Measurements from ENCODE around the gene PAFAH1B1.

Gene PAFAH1B1

DNA sequence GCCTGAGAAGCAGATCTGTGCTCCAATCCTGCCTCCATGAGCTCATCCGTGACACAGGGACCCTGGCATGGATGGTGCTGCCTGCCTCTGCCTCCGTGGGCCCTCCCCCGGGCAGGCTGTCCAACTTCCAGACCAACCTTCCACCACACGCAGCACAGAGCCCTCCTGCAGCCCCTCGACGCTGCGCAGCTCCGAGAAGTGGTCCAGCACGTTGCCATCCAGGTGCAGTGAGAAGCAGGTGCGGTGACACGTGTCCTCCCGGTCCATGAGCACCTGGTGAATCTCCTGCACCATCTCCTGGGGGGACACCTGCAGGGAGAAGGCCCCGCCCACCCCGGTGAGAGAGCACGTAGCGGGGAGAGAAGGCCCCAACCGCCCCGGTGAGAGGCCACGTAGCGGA is 109.7 kb downstream of the PAFAH1B1 start:
- no peak for DNase-seq (ENCODE audit: low read depth in 2 of 2)

DNA sequence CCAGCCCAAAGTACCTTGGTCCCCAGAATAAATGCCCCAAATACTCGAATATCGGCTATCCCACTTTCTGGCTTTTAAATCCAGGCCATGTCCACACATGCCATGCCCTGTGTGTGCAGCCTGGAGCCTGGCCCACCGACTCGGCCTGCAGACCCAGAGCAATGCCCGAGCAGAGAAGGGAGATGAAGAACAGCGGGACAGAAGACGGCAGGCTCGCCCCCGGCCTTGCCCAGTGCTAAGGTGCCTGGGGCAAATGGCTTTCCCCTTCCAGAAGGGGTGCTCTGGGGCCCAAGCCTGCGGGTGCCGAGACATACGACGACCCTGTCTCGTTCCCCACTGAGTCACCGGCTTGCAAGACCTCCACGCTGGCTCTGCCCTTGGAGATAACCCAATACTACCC is 110.2 kb downstream of the PAFAH1B1 start:
- DNase-seq (ENCODE audit: low read depth in 2 of 2): no peak

DNA sequence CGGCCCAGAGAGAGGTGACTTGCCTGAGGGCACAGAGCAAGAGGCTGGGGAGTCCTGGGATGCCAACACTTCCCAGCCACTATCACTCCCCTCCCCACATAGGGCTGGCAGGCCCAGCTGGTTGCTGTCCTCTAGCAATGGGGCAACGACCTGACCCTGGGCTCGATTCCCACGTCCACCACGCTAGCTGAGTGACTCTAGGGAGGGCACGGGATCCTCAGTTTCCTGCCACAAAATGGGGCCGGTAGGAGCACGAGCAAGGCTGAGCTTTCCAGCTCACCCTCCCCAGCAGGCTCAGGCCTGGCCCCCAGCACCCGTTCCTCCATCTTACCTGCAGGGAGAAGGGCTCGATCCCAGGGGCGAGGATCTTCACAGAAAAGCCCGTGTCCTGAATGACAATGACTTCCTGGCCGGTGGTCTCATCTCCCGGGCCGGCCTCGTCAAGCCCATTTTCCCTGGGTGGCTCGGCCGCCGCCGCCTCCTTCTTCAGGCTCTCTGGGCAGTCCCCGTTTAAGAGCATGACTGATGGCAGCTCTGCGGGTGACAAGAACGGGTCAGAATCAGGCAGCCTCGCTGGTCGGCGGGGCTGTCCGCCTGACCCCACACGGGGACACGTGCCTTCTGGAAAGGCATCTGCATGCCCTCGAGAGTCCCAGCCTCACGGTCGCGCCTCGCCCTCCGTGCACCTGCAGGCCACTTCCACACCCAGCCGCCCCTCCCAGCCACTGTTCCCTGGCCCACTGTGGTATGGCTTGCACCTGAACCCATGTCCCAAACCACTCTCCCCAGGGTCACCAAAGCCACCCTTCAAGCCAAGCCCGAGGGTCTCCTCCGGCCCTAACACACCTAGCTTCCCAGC is 110.8 kb downstream of the PAFAH1B1 start:
- no peak for DNase-seq (ENCODE audit: low read depth in 2 of 2)

DNA sequence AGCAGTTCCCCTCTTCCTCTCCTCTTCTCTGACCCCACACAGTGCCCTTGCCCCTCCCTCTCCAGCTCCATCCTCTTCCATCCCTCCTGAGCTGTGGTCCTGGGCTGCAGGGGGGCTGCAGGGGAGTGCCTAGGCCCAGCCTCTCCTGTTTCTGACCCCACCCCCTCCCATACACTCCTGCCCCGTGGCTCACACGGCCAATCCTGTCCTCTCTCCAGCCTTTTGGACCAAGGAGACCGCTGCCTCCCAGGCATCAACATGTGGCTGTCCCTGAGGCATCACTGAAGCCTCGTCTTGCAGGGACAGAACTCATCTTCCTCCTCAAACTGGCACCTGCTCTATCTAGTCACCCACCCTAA is 111.4 kb downstream of the PAFAH1B1 start:
- no peak for DNase-seq (ENCODE audit: low read depth in 2 of 2)

DNA sequence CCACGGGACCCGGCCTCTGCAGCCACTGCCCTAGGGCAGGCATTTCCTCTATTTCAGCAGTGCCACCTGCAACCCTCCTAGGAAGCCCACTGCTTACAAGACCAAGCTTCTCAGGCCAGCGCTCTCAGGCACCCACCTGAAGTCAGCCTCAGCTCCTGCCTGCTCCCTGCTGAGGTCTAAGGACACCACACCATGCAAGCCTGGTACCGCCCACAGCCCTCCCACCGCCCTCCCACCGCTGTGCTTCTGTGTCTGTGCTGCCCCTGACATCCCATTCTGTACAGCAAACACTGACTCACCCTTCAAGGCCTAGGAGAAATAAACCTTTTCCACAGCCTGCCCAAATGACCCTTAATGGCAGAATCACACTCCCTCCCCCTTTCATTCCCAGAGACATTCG is 111.8 kb downstream of the PAFAH1B1 start:
- no peak for DNase-seq (ENCODE audit: low read depth in 2 of 2)

DNA sequence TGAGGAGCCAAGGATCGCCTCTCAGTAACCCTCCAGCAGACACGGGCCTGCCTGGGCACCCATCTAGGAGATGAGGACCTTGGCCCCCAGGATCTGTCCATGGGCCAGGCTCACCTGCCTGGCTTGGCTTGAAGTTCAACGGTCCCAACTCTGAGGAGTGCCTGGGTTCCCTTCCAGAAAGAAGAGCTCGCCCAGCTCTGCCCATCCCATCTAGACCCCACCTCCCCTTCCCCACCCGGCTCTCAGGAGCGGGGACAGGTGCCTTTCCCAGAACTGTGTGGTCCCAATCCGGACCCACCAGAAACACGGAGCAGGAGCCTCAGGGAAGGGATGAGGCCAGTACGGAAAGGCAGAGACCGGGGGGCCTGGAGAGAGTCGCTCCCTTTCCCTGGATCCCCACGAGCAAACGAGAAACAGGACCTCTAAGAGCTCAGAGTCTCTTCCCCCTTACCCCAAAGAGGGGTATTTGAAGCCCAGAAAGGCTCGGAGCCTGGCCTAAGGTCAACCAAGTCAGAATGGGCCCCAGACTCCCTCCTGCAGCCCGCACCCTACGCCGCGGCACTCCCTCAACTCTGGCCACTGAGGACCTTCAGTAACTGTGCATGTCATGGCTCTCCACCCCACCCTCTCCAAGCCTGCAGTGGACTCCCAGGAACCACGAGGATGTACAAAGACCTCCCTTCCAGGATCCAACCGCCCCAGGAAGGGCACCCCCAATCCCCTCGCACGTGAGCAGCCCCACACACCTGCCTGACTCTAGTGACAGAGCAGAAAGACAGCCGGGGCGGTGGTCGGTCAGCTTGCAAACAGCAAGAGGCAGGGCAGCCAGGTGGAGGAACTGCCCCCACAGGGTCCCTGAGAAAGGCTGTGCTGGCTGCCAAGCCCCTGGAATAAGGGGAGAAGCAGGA is 112.7 kb downstream of the PAFAH1B1 start:
- no peak for DNase-seq (ENCODE audit: low read depth in 2 of 2)

DNA sequence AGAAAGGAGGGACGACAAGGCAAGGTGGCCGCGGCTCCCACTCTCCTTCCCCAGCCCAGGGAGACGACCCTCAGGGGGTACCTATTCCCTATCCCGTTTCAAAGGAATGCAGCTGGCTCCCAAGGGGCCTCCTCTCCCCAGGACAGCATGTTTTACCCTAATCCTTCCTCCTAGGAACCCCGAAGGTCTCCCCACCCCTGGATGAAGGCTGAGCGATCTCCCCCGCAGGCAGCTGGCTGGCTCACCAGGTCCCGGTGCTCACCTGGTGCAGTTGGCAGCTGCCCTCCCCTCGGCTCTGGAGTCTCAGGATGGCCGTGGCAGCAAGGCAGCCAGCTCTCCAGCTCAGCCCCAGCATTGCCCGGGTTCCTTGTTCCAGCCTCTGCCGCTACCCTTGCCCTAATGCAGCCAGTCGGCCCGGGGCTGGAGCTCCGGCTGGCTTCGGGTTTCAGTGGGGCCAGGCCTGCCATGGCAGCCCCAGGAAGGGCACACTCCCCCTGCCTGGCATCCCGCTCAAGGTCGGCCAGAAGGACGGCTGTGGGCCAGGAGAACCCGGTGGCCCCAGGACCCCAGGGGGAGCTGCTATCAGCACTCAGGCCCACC is 113.6 kb downstream of the PAFAH1B1 start:
- no peak for DNase-seq (ENCODE audit: low read depth in 2 of 2)

DNA sequence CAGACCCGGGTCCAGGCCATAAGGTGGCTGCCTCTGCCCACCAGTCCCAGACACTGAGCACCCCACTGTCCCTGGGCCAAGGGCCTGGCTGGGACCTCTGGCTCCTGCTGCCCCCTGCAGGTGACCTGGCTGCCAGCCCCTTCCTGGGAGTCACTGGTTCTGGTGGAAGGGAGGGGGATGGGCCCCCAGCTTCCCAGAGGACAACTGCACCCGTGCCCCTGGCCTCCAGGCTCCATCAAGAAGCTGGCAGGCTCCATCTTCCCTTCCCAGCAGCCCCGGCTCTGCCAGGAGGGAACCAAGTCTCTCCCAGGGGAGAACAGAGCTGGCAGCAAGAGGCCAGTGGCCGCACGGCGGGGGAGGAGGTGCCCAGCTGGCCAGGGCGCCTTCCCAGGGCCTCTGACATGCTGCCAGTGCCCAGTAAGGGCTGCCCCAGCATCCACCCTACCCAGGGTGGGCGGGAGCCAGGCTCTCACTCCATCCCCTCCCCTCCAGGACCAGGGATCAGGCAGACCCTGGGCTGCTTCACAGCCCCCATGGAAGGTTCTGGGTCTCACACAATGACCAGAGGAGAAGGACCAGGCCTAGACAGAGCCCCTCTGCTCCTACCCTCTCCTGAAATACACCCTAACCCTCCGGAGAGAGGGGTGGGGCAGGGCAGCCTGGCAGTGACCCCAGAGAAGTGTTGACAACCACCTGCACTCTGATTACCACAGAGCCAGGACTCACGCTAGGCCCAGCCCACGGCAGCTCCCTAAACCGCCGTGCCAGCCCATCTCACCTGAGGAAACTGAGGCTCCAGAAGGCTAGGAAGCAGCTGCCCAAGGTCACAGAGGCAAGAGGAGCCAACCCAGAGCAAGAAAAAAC is 114.5 kb downstream of the PAFAH1B1 start:
- DNase-seq (ENCODE audit: low read depth in 2 of 2): no peak

DNA sequence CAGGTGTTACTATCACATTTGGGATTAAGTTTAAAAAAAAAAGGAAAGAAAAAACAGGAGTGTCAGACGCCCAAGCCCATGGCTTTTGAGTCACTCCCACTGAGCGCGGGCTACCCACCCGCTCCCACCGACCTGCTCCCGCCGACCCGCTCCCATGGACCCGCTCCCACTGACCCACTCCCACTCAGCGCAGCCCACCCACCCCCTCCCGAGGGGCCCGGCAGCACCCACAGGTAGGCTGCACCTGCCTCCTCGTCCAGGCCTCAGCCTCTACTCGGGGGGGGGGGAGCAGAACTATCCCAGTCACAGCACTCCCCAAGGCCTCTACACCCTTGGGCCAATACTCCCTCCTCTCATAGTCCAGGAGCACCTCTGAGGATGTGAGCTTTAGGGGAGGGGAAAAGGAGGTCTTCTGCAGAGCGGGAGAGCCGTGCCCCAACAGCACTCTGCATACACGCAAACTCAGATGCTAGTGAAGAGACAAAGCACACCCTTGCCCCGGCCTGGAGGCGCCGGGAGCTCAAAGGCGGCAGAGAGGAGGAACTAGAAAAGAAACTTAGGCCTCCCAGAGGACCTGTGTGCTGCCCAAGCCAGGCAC is 115.2 kb downstream of the PAFAH1B1 start:
- DNase-seq (ENCODE audit: low read depth in 2 of 2): no peak

DNA sequence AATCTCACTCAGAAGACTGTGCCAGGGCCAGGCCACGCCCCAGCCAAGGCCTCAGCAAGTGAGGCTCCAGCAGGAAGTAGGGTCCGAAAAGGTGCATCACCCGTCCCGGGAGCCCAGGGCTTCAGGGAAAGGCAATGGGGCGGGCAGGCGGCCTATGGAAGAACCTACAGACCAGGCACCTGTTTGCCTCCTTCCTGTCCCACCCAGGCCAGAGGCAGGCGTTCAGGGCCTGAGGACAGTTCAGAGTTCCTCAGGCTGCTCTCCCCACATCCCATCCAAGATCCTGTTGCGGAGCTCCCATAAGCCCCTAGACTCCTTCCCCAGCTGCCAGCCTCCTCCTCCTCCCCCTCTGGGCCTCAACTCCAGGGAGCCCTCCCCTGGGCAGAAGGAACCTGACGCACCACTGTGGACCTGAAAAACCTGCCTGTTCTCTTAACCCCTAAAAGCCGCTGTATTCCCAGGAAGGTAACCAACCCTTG is 115.8 kb downstream of the PAFAH1B1 start:
- no peak for DNase-seq (ENCODE audit: low read depth in 2 of 2)

DNA sequence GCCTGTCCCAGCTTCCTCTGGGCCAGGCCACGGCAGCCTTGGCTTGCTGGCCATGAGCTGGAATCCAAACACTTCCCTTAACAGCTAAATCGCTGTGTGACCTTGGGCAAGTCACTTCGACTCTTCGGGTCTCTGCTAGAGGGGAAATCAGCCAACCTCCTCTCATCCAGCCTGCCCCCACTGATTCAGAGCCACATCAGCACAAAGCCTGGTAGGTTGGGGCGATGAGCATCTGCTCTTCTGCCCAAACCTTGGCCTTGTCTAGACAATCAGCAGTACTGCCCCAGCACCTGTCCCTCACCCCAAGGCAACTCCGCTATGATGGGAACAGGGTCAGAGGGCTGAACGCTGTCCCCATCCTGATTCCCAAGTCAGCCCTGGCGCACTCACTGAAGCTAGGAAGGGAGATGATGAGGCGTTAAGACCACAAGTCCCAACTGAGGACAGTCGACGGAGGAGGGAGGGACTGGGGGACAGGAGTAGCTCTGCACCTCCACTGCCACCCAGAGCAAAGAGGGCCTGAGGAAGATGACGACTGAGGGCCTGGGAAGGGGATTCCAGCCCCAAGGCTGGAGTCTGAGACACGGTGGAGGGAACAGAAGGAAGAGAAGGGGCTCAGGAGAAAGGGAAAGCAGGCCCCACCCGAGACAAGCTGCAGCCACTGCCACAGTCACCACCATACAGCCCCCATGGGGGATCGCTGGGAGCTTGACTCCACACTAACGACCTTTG is 116.8 kb downstream of the PAFAH1B1 start:
- no peak for DNase-seq (ENCODE audit: low read depth in 2 of 2)

DNA sequence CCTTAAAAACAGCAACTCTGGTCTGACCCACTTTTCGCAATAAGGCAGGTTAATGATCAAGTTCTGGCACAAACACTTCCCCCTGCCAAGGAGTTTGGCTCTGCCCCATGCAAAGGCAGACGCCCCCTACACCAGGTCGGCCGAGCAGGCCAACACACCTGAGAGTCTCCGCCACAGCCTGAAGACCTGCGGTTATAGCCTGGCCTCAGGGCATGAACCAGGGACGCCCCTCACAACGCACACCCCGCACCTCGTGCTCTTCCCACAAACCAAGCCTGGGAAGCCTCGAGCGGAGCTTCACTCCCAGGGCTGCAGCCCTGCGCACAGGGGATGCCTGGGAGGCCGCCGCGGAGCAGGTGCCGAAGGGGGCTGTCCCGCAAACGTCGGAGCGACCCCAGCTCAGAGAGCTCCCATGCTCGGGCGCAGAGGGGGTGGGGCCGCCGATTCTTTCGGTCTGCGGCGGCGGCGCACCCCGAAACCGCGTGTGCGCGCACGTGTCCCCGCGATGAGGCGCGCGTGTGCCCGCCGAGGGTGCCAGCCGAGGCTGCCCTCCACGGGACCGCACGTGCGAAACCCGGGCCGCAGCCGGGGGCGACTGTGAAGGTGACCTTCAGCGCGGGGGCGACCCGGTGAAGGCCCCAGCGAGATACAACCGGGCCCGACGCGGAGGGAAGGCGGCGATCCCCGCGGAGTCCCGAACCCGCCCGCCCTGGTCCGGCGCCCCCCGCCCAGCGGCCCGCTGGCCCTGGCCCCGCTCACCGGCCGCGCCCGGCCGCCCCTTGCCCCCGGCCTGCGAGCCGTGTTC is 117.6 kb downstream of the PAFAH1B1 start:
- DNase-seq (ENCODE audit: low read depth in 2 of 2): peak in 1 of 2 donors; percentile 35

DNA sequence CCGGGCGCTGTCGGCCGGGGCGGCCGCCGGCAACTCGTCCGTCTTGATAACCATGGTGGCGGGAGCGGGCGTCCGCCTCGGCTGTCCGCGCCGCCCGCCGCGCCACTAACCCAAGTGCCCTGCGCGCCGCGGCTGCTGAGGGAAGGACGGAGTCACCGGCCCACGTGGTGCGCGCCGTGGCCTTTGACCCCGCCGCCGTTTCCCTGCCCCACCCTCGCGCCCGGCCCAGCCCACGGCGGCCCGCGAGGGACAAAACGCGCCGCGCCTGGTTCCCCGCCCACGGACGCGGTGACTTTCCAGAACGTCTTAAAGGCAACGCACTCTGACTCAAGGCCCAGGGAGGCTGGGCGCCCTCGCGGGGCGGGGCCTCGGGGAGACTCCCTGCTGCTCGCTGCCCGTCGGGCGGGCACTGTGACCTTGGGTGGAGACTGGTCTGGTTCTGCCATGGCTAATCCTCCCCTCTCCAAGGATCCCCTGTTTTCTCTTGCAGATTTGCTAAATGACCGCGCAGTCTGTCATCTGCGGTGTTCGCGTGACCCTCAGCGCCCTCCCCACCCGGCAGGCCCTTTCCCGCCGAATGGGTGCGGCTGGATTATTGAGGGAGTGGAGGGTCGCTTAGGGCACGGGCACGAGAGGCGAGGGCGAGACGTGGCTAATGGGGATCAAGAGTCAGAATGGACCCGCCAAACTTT is 118.3 kb downstream of the PAFAH1B1 start, which contains the start of gene CLUH:
CLUH (minus strand) TSS at position 157 of the 692 bp plus-strand sequence; CDS start at position 54, 103 bp downstream.
- peak; percentile 96 to 97 for DNase-seq (ENCODE audit: low read depth in 2 of 2)

DNA sequence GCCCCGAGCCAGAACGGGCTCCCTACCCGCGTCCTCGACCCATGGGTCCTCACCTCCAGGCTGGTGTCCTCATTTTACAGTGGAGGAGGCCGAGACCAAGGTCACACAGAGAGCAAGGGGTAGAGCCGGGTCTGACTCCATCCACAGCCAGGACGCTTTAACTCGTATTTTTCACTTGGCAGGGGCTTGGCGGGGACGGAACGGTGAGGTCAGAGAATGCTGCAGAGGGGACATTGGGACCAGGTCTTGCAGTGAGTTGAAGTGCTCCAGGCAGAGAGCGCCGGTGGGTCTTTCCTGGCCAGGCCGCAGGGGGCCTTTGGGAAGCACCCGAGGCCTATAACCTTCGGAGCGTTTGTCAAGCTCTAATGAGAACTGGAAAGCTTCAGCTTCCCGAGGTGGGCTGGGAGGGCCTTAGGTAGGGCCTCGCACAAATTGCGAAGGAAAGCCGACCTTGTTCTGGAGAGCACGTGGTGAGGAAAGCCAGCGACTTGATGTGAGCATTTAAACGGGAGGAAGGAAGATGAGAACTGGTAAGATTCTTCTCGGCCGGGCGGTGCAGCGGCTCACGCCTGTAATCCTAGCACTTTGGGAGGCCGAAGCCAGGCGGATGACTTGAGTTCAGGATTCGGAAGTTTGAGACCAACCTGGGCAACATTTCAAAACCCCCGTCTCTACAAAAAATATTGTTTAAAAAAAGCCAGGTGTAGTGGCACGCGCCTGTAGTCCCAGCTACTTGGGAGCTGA is 119.0 kb downstream of the PAFAH1B1 start:
- DNase-seq (ENCODE audit: low read depth in 2 of 2): no peak

DNA sequence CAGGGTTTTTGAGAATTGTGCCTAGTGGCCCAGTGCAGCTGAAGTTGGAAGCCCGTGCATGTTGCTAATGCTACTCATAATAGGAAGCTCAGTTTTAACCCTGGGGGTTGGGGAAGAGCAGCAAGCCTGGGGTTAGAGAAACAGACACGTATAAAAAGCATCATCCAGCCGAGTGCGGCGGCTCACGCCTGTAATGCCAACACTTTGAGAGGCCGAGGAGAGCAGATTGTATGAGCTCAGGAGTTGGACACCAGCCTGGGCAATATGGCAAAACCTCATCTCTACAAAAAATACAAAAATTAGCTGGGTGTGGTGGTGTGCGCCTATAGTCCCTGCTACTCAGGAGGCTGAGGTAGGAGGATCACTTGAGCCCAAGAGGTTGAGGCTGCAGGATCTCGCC is 120.4 kb downstream of the PAFAH1B1 start:
- DNase-seq (ENCODE audit: low read depth in 2 of 2): no peak

DNA sequence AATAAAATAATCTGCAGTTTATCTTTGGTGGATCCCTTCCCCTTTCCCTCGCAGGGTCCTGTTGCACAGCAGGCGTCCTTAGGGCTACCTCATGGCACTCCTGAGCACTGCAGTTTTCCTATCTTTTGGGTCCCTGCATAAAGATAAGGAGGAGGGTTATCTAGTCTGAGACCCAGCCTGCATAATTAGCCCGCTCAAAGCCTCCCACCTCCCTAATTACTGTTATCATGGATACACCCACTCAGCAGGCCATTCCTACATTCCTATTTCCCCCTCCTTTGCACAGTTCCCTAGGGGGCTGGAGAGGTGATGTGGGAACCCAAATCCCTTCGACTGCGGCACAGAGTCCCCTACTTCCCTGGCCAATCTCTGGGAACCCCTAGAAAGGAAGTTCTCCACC is 123.2 kb downstream of the PAFAH1B1 start:
- no peak for DNase-seq (ENCODE audit: low read depth in 2 of 2)

DNA sequence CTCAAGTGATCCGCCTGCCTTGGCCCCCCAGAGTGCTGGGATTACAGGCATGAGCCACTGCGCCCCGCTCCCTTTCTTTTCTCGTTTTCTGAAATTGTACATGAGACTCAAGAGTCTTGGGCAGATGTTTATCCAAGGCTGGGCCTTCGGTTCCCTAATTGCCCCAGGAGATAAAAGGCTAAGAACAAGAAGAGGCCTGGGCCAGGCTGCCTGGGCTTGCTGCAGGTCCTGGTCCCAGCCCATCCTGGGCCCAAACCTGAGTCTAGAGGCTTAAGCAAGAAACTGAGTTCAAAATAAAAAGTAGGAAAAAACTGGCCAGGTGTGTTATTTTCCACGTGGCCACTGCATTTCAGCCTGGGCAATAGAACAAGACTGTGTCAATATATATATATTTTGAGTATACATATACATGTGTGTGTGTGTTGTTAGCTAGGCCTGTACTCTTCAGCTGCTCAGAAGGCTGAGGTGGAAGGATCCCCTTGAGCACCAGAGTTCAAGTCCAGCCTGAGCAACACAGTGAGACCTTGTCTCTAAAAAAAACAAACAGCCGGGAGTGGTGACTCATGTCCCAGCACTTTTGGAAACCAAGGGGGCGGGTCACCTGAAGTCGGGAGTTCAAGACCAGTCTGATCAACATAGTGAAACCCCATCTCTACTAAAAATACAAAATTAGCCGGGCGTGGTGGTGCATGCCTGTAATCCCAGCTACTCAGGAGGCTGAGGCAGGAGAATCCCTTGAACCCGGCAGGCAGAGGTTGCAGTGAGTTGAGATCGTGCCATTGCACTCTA is 124.9 kb downstream of the PAFAH1B1 start:
- no peak for DNase-seq (ENCODE audit: low read depth in 2 of 2)

All from stimulated activated CD4-positive, alpha-beta T cell treated with anti-CD3 and anti-CD28 coated beads, Interleukin-4, amount 100 ng/mL, for 48 hours (primary cell).